SK-N-SH treated with all-trans-retinoic acid at 6 μM for 48 hours (cell line): ENCODE measurements around the gene ABCG5.

Source experiments
- ARNTL ChIP-seq: fragments of 450-650 bp; formaldehyde crosslinking; IDR thresholded peaks from 2 replicates; pipeline ENCODE4 v1.5.0; 2020; ENCODE audit warnings: low read depth, mild to moderate bottlenecking, moderate library complexity, borderline replicate concordance
- BACH2 ChIP-seq: fragments of 250-450 bp; sonication (Bioruptor Pico); IDR thresholded peaks from 2 replicates; pipeline ENCODE4 v1.9.0; 2021; ENCODE audit warnings: mild to moderate bottlenecking, borderline replicate concordance
- GLIS3 ChIP-seq: fragments of 250-450 bp; sonication (Bioruptor Pico); IDR thresholded peaks from 2 replicates; pipeline ENCODE4 v1.5.0; 2020; ENCODE audit warnings: mild to moderate bottlenecking, moderate library complexity
- PPARA ChIP-seq: fragments of 250-450 bp; sonication (Bioruptor Pico); IDR thresholded peaks from 2 replicates; pipeline ENCODE4 v1.5.0; 2020; ENCODE audit warnings: mild to moderate bottlenecking, borderline replicate concordance
- RARB ChIP-seq: fragments of 250-450 bp; sonication (Bioruptor Pico); IDR thresholded peaks from 2 replicates; pipeline ENCODE4 v1.8.0; 2021; ENCODE audit warnings: mild to moderate bottlenecking, moderate library complexity
- SNAI2 ChIP-seq: fragments of 250-450 bp; sonication (Bioruptor Pico); IDR thresholded peaks from 2 replicates; pipeline ENCODE4 v1.5.0; 2020; ENCODE audit warnings: mild to moderate bottlenecking, moderate library complexity
- ZC3H10 ChIP-seq: fragments of 250-450 bp; sonication (Bioruptor Pico); IDR thresholded peaks from 2 replicates; pipeline ENCODE4 v1.5.1; 2021; ENCODE audit warnings: mild to moderate bottlenecking, moderate library complexity
- ZFP3 ChIP-seq: fragments of 250-450 bp; sonication (Bioruptor Pico); IDR thresholded peaks from 2 replicates; pipeline ENCODE4 v1.5.0; 2020; ENCODE audit warnings: mild to moderate bottlenecking, moderate library complexity
- ZNF8 ChIP-seq: fragments of 450-650 bp; formaldehyde crosslinking; IDR thresholded peaks from 2 replicates; pipeline ENCODE4 v1.5.0; 2020; ENCODE audit warnings: mild to moderate bottlenecking, moderate library complexity
- TF ChIP-seq, protein P1 (sequence below): fragments of 250-450 bp; sonication (Bioruptor Pico); IDR thresholded peaks from 2 replicates; pipeline ENCODE4 v1.8.0; 2020; ENCODE audit warnings: mild to moderate bottlenecking, moderate library complexity, borderline replicate concordance
- TF ChIP-seq, protein P2 (sequence below): fragments of 250-450 bp; sonication (Bioruptor Pico); IDR thresholded peaks from 2 replicates; pipeline ENCODE4 v1.5.1; 2021; ENCODE audit warnings: mild to moderate bottlenecking, moderate library complexity
- TF ChIP-seq, protein P3 (sequence below): fragments of 250-450 bp; sonication (Bioruptor Pico); IDR thresholded peaks from 2 replicates; pipeline ENCODE4 v1.5.1; 2020; ENCODE audit warnings: low read depth, mild to moderate bottlenecking, moderate library complexity
- TF ChIP-seq, protein P4 (sequence below): fragments of 250-450 bp; sonication (Bioruptor Pico); IDR thresholded peaks from 2 replicates; pipeline ENCODE4 v1.8.0; 2021; ENCODE audit warnings: low read depth, mild to moderate bottlenecking, moderate library complexity, borderline replicate concordance

DNA sequence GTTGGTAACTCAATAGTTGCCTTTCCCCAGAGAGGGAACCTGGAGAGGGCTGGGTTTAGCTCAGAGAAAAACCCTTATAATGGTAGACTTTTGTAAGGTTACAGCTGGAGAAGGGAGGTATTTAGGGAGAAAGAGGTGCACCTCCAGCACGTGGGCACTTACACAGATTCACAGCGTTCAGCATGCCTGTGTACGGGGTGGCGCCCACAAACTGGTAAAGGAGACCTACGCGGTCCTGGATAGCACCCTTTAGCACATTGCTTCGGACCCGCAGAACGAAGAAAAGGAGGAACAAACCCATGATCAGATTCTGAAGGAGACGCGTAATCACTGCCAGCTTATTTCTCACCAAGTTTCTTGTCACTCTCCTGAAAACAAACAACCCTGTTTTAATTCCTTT is 14.9 kb downstream of the ABCG5 start:
- TF ChIP-seq BACH2 (no peak), SNAI2 (CRISPR knock-in tag) (no peak), RARB (CRISPR knock-in tag) (no peak), ARNTL (no peak), ZNF8 (CRISPR knock-in tag) (no peak), GLIS3 (CRISPR knock-in tag) (no peak), ZFP3 (CRISPR knock-in tag) (no peak), PPARA (CRISPR knock-in tag) (no peak), ZC3H10 (no peak)
- TF ChIP-seq, protein P1, sequence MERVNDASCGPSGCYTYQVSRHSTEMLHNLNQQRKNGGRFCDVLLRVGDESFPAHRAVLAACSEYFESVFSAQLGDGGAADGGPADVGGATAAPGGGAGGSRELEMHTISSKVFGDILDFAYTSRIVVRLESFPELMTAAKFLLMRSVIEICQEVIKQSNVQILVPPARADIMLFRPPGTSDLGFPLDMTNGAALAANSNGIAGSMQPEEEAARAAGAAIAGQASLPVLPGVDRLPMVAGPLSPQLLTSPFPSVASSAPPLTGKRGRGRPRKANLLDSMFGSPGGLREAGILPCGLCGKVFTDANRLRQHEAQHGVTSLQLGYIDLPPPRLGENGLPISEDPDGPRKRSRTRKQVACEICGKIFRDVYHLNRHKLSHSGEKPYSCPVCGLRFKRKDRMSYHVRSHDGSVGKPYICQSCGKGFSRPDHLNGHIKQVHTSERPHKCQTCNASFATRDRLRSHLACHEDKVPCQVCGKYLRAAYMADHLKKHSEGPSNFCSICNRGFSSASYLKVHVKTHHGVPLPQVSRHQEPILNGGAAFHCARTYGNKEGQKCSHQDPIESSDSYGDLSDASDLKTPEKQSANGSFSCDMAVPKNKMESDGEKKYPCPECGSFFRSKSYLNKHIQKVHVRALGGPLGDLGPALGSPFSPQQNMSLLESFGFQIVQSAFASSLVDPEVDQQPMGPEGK (CRISPR knock-in tag): no peak
- TF ChIP-seq, protein P2, sequence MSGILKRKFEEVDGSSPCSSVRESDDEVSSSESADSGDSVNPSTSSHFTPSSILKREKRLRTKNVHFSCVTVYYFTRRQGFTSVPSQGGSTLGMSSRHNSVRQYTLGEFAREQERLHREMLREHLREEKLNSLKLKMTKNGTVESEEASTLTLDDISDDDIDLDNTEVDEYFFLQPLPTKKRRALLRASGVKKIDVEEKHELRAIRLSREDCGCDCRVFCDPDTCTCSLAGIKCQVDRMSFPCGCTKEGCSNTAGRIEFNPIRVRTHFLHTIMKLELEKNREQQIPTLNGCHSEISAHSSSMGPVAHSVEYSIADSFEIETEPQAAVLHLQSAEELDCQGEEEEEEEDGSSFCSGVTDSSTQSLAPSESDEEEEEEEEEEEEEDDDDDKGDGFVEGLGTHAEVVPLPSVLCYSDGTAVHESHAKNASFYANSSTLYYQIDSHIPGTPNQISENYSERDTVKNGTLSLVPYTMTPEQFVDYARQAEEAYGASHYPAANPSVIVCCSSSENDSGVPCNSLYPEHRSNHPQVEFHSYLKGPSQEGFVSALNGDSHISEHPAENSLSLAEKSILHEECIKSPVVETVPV (CRISPR knock-in tag): no peak
- TF ChIP-seq, protein P3, sequence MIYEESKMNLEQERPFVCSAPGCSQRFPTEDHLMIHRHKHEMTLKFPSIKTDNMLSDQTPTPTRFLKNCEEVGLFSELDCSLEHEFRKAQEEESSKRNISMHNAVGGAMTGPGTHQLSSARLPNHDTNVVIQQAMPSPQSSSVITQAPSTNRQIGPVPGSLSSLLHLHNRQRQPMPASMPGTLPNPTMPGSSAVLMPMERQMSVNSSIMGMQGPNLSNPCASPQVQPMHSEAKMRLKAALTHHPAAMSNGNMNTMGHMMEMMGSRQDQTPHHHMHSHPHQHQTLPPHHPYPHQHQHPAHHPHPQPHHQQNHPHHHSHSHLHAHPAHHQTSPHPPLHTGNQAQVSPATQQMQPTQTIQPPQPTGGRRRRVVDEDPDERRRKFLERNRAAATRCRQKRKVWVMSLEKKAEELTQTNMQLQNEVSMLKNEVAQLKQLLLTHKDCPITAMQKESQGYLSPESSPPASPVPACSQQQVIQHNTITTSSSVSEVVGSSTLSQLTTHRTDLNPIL: no peak
- TF ChIP-seq, protein P4, sequence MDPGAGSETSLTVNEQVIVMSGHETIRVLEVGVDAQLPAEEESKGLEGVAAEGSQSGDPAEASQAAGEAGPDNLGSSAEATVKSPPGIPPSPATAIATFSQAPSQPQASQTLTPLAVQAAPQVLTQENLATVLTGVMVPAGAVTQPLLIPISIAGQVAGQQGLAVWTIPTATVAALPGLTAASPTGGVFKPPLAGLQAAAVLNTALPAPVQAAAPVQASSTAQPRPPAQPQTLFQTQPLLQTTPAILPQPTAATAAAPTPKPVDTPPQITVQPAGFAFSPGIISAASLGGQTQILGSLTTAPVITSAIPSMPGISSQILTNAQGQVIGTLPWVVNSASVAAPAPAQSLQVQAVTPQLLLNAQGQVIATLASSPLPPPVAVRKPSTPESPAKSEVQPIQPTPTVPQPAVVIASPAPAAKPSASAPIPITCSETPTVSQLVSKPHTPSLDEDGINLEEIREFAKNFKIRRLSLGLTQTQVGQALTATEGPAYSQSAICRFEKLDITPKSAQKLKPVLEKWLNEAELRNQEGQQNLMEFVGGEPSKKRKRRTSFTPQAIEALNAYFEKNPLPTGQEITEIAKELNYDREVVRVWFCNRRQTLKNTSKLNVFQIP (CRISPR knock-in tag): no peak
